Measurements from ENCODE around the gene ZNF280A.
"Not testable (repeated sequence)": the region's sequence is repeated elsewhere in the genome, so short reads cannot be mapped to it uniquely, and the experiment has no call there.

DNA sequence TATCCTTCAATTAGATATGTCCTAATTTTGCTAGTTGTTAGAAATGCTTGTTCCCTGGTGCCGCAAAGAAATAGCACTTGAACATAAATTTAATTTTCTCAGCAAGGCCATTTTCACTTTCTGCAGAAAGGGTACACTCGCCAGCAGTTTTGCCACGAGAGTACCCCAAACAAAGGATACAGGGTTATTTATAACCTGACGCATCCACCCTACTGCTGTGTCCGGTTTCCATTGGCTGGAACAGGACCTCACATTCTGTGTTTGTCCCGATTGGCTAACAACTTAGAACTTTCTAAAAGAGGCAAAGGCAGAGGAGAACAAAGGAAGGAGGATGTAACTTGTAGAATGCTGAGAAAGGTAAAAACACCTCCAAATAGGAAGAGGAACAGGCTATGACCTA, 10.2 kb downstream of the ZNF280A start:
- TF ChIP-seq, protein P1, sequence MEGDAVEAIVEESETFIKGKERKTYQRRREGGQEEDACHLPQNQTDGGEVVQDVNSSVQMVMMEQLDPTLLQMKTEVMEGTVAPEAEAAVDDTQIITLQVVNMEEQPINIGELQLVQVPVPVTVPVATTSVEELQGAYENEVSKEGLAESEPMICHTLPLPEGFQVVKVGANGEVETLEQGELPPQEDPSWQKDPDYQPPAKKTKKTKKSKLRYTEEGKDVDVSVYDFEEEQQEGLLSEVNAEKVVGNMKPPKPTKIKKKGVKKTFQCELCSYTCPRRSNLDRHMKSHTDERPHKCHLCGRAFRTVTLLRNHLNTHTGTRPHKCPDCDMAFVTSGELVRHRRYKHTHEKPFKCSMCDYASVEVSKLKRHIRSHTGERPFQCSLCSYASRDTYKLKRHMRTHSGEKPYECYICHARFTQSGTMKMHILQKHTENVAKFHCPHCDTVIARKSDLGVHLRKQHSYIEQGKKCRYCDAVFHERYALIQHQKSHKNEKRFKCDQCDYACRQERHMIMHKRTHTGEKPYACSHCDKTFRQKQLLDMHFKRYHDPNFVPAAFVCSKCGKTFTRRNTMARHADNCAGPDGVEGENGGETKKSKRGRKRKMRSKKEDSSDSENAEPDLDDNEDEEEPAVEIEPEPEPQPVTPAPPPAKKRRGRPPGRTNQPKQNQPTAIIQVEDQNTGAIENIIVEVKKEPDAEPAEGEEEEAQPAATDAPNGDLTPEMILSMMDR (IDR thresholded peaks at IDR 0.05 in 2 of 3, conservative IDR thresholded peaks at IDR 0.05 in 1 of 3; ENCODE audit: borderline replicate concordance in 1 of 3, insufficient read depth in 1 of 3, low read depth in 2 of 3, low read length in 2 of 3) = not testable (repeated sequence)
- TF ChIP-seq CEBPB (IDR thresholded peaks at IDR 0.05; ENCODE audit: low read depth); EGR1 (IDR thresholded peaks at IDR 0.05; ENCODE audit: low read depth); EZH2 (IDR thresholded peaks at IDR 0.05); POLR2A (IDR thresholded peaks at IDR 0.05; ENCODE audit: borderline replicate concordance, extremely low read depth, insufficient read depth, insufficient read length); TCF7L2 (IDR thresholded peaks at IDR 0.05; ENCODE audit: borderline replicate concordance, extremely low read depth, insufficient read depth, insufficient read length); POLR2AphosphoS5 (IDR thresholded peaks at IDR 0.05; ENCODE audit: low read depth, low read length); SP1 (IDR thresholded peaks at IDR 0.05; ENCODE audit: low read depth); SRF (IDR thresholded peaks at IDR 0.05; ENCODE audit: low read depth); ZFX (IDR thresholded peaks at IDR 0.05); YY1 (IDR thresholded peaks at IDR 0.05; ENCODE audit: extremely low read depth, insufficient replicate concordance, low read depth, low read length); EZH2phosphoT487 (IDR thresholded peaks at IDR 0.05; ENCODE audit: borderline replicate concordance): not testable (repeated sequence)
- TF ChIP-seq, protein P2, sequence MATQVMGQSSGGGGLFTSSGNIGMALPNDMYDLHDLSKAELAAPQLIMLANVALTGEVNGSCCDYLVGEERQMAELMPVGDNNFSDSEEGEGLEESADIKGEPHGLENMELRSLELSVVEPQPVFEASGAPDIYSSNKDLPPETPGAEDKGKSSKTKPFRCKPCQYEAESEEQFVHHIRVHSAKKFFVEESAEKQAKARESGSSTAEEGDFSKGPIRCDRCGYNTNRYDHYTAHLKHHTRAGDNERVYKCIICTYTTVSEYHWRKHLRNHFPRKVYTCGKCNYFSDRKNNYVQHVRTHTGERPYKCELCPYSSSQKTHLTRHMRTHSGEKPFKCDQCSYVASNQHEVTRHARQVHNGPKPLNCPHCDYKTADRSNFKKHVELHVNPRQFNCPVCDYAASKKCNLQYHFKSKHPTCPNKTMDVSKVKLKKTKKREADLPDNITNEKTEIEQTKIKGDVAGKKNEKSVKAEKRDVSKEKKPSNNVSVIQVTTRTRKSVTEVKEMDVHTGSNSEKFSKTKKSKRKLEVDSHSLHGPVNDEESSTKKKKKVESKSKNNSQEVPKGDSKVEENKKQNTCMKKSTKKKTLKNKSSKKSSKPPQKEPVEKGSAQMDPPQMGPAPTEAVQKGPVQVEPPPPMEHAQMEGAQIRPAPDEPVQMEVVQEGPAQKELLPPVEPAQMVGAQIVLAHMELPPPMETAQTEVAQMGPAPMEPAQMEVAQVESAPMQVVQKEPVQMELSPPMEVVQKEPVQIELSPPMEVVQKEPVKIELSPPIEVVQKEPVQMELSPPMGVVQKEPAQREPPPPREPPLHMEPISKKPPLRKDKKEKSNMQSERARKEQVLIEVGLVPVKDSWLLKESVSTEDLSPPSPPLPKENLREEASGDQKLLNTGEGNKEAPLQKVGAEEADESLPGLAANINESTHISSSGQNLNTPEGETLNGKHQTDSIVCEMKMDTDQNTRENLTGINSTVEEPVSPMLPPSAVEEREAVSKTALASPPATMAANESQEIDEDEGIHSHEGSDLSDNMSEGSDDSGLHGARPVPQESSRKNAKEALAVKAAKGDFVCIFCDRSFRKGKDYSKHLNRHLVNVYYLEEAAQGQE (IDR thresholded peaks at IDR 0.05; ENCODE audit: low read depth) = not testable (repeated sequence)
- TF ChIP-seq, protein P3, sequence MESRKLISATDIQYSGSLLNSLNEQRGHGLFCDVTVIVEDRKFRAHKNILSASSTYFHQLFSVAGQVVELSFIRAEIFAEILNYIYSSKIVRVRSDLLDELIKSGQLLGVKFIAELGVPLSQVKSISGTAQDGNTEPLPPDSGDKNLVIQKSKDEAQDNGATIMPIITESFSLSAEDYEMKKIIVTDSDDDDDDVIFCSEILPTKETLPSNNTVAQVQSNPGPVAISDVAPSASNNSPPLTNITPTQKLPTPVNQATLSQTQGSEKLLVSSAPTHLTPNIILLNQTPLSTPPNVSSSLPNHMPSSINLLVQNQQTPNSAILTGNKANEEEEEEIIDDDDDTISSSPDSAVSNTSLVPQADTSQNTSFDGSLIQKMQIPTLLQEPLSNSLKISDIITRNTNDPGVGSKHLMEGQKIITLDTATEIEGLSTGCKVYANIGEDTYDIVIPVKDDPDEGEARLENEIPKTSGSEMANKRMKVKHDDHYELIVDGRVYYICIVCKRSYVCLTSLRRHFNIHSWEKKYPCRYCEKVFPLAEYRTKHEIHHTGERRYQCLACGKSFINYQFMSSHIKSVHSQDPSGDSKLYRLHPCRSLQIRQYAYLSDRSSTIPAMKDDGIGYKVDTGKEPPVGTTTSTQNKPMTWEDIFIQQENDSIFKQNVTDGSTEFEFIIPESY (IDR thresholded peaks at IDR 0.05; ENCODE audit: extremely low read depth, insufficient replicate concordance, low read length) = not testable (repeated sequence)
